Stimulated activated CD4-positive, alpha-beta T cell treated with anti-CD3 and anti-CD28 coated beads, Interleukin-1b, Interleukin-23, amount 100 ng/mL, for 1 hour (primary cell): ENCODE measurements around the gene BRDT.
"Not testable (repeated sequence)": the region's sequence is repeated elsewhere in the genome, so short reads cannot be mapped to it uniquely, and the experiment has no call there.

Experiments
- DNase-seq, 2 donors: peaks; one replicate each; pipeline ENCODE4 v3.0.0-alpha.2; 2020; ENCODE audit warnings: low read depth in 2 of 2

Gene BRDT

DNA sequence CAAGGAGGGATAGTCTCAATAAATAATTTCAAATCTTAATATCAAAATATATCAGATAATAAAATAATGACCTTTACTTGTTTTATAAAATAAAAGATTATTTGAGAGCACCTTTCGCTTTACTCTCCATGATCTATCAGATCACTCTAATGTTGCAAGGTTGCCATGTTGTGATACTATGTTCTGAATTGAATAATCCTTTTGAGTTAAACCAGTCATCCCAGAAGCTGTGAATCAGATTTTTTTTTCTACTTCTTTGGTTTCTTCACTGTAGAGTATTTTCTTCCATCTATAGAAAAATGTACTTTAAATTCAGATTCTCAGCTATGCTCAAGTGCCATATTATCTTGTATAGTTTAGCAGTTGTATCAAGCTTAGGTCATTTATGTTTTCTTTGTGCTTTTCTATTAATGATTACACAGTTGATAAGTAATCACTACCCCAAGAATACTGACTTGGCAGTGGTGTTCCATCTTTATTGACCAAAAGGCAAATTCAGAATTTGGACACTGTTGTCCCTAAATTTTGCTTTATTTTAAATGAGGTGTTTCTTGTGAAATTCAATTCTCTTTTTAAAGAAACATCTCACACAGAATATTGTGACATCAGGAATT lies 32.9 kb downstream of the BRDT start:
- no peak for DNase-seq

DNA sequence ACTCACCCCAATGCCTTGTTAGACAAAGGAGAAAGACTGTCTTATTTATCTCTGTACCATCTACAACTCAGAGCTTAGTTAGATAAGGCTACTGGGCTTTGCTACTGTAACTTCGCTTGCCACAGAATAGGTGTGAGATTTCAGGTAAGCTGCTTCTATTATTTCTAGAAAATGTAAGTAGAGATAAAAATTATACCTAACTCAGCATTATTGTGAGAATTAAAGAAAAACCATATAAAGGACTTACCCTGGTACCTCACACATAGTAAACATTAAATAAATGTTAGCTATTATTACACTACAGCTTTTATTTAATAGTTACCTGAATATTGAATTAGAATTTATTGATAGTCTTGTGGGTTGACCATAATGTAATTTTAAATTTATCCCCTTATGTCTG lies 44.1 kb downstream of the BRDT start:
- DNase-seq: no peak

DNA sequence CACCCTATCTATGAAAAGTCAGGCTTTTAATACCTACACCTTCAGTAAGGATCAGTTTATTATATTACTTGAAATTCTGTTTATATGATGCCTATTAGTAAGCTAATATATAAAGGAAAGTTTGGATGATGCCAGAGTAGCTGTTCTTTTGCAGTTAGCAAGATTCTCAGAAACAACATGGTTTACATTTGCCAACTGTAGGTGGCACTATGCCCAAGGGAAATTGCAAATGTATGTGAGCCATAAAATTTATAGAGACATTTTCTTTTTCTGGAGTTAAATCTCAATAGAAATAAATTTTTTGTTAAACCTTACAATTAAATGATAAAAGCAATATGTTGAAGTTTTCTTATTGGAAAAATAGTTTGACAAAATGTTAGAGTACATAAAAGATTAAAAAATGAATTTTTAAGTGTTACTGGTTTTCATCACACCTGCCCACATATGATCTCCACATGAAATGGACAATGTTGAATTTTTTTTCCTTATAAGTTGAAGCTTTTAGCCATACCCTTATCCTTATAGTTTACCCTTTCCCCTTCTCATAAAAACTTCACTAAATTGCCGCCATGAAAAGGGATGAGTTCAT lies 48.5 kb downstream of the BRDT start:
- DNase-seq: peak in 1 of 2 donors; percentile 14

DNA sequence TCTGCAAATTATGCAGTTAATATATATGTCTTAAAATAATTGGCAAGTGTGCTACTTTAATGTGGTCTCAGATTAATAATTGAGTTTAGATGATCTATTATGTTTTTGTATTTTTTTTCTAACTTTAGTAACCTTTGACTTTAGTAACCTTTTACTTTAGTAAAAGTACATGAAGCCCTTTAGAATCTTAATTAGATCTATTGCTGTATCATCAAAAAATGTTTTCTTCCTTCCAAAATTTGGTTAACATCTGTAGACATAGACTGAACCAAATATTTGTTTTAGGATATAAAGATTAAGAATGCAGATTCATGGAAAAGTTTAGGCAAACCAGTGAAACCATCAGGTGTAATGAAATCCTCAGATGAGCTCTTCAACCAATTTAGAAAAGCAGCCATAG lies 54.9 kb downstream of the BRDT start:
- DNase-seq: no peak

DNA sequence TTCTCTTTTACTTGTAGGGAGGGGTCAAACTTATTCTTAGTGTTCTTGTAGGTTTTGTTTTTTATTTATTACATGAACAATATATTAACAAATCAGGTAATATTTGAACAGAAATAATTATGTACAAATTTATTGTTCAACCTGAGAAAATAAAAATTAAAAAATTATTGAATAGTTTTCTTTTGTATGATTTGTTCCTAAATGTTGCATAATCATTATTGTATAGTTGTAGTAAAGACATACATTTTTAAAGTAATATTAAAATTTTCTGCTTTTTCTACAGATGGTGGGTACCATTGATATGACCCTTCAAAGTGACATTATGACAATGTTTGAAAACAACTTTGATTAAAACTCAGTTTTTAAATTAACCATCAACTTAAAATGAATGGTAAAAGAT lies 64.7 kb downstream of the BRDT start:
- DNase-seq: no peak

DNA sequence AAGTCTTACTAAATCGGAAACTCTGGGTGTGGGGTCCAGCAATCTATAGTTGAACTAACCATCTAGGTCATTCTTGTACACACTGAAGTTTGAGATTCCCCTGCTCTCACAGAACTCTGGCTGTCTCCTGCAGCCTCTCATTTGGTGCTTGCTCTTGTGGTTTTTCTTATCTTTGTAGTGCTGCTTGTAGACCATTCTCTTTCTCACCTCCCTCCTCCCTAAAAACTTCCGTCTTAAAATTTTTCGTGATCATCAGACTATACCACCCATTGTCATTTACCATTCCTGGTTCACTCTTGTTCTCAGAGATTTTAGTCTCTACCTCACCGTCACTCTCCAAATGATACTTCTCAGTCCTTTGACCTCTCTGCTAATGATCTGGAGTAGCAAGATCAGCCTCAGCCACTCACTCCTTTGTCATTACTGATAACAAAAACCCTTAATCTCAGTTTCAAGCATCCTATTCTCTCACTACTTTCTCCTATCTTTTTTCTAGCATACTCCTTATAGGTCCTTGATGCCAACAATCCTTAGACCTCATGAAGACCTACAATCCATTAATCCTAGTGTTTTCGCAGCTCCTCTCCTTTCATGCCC lies 67.6 kb downstream of the BRDT start:
- DNase-seq: no peak

DNA sequence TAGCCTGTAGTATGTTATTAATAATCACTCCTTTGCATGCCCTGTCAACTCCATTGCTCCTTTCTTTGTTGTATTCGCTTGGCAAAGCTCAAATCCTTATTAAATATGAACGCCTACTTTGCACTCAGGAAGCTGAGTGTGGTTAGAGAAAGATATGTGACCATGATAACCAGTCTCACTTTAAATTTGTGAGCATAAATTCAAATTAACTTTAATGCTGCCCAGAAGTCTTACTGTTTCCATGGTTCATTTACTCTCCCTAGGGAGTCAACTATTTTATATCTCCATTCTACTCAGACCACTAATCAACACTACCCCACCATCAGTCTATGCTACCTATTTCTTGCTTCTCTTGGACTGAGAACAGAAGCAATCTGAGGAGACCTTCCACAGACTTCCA lies 68.5 kb downstream of the BRDT start:
- DNase-seq: no peak

DNA sequence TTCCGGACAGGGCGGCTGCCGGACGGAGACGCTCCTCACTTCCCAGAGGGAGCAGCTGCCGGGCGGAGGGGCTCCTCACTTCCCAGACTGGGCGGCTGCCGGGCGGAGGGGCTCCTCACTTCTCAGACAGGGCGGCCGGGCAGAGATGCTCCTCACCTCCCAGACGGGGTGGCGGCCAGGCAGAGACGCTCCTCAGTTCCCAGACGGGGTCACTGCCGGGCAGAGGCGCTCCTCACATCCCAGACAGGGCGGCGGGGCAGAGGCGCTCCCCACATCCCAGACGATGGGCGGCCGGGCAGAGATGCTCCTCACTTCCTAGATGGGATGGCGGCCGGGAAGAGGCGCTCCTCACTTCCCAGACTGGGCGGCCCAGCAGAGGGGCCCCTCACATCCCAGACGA lies 76.8 kb downstream of the BRDT start:
- not testable (repeated sequence) for DNase-seq

DNA sequence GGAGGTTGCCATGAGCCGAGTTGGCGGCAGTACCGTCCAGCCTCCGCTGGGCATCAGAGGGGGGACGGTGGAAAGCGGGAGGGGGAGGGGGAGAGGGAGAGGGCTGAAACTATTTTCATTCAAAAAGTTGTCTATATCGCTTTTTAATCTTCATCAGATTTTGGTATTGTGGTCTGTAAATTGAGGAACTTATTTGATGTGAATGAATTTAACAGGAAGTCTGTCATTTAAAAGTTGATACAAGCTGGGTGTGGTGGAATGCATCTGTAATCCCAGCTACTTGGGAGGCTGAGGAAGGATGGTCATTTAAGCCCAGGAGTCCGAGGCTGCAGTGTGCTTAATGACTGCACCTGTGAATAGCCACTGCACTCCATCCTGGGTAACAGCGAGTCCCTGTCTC lies 77.6 kb downstream of the BRDT start:
- DNase-seq: no peak

DNA sequence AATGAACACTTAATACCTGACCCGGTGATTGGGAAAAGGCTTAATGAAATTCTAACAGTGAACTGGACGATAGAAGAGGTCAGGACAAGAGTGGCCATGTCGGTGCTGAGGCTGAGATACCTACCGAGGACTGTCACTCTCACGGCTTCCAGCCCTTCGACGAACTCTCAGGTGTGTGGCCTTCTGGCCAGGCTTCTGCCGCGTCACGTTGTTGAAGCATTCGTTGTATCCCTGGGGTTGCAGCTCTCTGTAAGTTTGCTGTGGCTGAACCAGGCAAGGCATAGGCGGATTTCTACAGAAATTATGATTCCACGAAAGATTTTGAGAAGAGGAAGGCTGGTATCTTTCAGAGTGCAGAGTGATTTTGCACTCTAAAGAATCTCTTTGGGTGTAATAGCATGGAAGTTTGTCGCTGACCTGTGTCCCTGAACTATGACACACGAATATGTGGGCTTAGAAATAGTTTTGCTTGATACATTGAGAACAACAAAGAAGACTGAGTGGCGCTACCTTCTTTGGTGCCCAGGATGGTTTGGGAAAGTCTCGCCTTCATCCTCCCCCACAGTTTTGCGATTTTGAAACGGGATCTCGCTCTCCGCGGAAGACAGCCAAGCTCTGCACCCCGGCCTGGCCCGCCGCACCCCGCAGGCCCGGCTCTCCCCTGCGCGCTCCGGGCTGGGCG lies 80.2 kb downstream of the BRDT start:
- DNase-seq: no peak

DNA sequence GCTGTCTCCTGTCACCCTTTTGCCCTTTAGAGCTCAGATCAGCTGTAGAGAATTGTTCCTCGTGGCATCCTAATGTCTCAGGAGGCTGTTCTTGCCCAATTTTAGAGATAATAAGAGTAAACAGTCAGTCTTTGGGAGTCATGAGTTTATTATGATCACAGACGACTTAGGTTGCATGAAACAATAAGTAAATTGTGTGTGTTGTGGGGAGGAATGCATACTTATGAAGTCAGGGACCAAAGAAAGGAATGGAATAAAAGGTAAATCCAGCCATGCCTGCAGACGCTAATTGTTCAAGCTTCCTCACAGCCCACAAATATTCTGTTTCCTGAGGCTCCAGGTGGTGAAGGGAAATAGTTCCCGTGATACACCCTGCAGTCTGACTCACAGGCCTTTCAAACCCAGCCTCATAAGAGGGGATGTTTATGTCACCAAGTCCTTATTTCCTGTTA lies 81.5 kb downstream of the BRDT start:
- DNase-seq: no peak

DNA sequence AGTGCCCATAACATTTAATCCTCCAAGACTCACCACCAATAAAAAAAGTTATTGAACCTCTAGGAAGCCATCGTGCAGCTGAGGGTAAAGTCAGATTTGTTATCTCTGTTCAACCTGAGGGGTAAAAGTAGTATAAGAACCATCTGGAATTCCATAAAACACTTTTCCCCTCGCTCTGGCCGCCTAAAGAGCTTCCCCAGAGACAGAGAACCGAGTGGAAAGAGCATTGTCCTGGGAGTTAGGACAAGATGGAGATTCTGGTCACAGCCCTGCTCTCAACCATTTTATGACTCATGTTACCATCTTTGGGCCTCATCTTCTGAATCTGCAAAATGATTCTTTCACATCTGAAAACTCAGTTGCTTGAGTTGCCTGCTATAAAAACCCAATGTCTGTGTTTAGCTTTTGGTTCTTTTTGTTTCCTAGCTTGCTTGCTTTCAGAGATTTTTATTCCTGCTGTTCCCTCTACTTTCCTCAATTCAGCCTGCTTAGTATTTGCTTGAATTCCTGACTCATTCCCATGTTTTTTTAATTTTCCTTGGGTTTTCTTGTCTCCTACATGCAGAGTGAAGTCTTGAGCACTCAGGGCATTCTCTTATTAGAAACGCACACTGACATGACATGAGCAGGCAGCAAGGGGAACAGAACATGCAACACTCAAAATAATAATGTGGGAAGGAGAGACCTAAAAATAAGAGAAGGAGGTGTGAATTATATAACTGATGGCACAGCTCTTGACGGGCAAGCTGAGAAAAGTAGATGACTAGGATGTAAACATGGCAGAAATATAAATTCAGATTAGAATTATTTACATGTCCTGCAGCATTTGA lies 82.3 kb downstream of the BRDT start:
- no peak for DNase-seq

DNA sequence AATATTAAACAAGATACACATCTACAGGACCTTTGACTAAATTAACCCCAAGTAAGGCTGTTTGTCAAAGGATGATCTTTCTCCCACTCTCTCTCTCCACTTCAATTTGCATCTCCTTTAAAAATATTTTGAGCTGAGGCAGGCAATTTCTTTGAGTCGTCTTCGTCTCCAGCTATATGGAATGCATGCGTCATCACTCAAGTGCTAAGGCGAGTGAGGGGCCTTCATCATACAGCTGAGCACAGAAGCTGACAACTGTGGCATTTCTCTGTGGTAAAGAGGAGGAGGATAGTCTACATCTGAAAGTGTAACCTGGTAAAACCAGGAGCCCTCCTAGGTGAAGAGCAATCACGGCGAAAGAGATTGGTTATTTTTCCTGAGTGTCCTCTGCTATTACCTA lies 88.2 kb downstream of the BRDT start:
- DNase-seq: no peak

DNA sequence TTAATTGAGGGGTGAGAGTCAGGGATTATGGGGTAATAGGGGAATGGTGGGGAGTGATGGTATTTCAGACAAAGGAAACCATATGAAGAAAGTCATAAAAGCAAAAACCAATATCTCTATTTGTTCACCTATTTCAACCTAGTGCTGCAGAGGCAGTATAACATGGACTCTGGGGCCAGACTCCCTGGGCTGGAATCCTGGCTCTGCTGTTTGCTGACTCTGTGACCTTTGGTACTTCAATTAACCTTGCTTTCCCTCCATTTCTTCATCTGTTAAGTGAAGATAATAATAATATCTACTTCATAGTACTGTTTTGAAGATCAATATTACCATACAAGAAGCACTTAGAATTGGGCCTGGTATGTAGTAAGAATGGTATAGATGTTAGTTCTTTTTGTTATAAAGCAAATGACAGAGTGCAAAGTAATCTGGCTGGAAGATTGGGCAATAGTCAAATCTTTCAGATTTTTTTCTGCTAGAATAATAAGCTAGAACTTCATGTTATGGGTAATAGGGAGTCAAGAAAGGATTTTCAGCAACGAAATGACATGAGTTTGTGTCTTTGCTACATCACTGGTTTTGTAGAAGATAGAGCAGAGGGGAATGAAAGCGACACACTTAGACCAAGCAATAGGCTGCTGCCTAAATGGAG lies 89.6 kb downstream of the BRDT start:
- DNase-seq: no peak

DNA sequence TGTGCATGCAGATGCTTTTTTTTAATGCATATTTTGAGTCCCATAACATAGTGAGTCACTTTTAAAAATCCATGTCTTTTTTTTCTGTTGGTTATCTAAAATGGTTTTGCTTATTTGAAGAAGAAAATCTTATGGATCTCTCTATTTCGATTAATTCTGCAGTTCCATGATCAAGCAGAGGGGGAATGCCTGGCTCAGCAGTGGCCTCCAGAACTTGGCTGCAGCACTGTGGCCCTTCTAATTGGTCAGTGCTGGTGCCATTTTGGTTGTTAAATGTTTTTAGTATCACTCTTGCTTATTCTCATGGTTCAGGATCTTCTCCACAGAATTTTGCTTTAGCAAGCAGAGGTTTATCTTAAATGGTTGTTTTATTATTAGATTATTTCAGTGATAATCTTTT lies 91.8 kb downstream of the BRDT start:
- DNase-seq: no peak

DNA sequence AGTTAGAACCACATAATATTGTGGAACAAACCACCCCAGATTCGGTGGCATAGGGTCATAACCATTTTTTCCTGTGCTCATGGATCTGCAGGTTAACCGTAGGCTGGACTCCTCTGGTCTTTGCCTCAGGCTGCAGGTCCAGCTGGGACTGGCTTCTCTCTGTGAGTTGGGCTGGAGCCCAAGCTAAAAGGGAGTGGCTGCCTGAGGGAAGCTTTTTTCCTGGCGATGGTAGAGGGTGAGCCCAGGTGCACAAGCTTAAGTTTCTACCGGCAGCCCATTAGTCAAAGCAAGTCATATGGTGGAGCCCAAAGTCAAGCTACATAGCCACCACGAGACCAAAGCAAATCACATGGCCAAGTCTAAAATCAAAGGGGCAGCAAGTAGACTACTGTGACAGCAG lies 94.4 kb downstream of the BRDT start:
- DNase-seq: no peak

DNA sequence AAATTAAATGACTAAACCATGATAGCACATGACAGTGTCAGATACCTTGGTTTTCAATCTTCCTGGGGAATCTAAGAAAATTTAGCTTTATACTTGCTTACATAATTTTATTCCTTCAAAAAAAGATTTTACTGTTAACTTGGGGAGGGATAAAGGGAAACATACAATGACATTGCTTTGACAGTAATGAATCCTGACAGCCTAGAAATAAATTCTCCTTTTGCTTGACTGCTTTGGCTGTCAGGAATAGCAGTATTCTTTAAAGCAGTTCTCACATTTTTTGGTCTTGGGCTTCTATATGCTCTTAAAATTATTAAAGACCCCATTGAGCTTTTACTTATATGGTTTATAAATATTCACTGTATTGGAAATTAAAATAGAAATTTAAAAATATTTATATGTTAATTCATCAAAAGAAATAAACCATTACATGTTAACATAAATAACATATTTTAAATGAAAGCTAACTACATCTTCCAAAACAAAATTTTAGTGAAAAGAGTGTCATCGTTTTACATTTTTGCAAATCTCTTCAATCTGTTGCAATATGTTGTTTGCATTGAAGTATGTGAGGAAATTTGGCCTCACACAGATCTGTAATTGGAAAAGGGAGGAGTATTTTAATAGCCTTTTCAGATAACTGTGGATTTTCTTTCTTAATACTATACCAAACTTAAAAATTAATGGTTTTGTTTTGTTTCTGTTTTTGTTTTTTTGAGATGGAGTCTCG lies 96.7 kb downstream of the BRDT start:
- DNase-seq: no peak

DNA sequence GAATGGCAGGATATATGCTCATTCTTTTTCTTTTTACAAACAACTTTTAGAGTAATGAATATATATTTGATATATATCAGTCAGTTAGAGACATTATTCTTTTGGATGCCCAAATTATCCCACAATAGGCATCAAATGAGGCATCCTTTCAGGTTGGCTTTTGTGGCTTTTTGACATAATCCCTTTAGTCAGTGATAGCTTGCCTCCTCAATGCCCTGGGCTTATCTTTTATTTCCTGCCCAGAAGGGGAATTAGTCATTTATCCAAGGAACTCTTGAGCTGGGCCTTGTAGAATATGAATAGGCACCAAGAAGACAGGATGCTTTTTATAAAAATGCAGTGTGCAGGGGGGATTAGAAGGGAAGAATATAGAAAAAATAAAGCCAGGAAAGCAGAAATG lies 102.7 kb downstream of the BRDT start:
- no peak for DNase-seq
